Astrocyte of the spinal cord (primary cell): ENCODE measurements around the gene SLC12A8.

ENCODE experiments used
- DNase-seq: peaks from one replicate; pipeline ENCODE4 v3.0.0; 2011; ENCODE audit warnings: low read depth, low spot score
- H3K4me3 ChIP-seq: 2 replicates; pipeline ENCODE4 v1.5.1; 2011; ENCODE audit warnings: low read depth, mild to moderate bottlenecking, low read length, moderate library complexity
- in situ Hi-C: cut with HindIII; loops from 2 replicates; pipeline ENCODE4 v1.10.0; 2017; ENCODE audit warnings: low sequenced_read_pairs
- TF ChIP-seq, protein P1 (sequence below): IDR thresholded peaks from 2 replicates; pipeline ENCODE4 v1.5.1; 2012; ENCODE audit warnings: low read depth, mild to moderate bottlenecking, low read length, inconsistent platforms

SLC12A8 gene

DNA sequence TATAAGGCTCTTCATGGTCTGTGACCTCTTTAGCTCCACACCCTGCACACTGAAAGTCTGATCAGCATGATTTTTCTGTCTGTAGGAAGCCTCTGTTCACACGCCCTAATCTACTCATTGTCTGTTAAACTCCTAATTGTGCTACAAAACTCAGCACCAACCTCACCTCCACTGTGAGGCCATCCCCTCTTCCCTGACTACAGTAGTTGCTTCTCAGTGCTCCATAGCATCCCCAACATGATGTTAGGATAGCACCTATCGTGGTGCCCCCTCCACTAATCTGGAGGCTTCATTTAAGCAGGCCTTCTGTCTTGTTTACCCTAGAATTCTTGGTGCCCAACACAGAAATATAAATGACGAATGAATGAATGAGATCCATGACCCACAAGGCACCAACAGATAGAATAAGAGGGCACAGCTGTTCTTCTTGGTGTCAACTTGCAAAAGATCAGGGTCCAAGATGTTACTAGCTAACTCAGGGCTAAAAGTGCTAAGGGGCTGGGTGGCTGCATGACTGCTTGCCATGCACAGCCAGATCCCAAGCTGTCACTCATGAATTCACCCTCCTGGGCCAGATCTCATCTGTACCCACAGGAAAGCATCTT is 101.6 kb downstream of the SLC12A8 start:
- no peak overlapping the region for H3K4me3 ChIP-seq
- DNase-seq, result no peak
- in situ Hi-C loops, result no loop called here
- TF ChIP-seq, protein P1, sequence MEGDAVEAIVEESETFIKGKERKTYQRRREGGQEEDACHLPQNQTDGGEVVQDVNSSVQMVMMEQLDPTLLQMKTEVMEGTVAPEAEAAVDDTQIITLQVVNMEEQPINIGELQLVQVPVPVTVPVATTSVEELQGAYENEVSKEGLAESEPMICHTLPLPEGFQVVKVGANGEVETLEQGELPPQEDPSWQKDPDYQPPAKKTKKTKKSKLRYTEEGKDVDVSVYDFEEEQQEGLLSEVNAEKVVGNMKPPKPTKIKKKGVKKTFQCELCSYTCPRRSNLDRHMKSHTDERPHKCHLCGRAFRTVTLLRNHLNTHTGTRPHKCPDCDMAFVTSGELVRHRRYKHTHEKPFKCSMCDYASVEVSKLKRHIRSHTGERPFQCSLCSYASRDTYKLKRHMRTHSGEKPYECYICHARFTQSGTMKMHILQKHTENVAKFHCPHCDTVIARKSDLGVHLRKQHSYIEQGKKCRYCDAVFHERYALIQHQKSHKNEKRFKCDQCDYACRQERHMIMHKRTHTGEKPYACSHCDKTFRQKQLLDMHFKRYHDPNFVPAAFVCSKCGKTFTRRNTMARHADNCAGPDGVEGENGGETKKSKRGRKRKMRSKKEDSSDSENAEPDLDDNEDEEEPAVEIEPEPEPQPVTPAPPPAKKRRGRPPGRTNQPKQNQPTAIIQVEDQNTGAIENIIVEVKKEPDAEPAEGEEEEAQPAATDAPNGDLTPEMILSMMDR, result no peak

- peak; percentile 98 for DNase-seq
- TF ChIP-seq, protein P1, result no peak
- H3K4me3 ChIP-seq, result peak overlapping the region; percentile 24
- in situ Hi-C loops, result no loop called here
These were observed 102.3 kb downstream of the SLC12A8 start for GRCh38 chr3:125110016-125110875.

GRCh38 chr3:125109536-125109925 is 103.0 kb downstream of the SLC12A8 start:
- TF ChIP-seq, protein P1, result no peak
- in situ Hi-C loops, result no loop called here
- peak overlapping the region; percentile 24 for H3K4me3 ChIP-seq
- no peak for DNase-seq

DNA sequence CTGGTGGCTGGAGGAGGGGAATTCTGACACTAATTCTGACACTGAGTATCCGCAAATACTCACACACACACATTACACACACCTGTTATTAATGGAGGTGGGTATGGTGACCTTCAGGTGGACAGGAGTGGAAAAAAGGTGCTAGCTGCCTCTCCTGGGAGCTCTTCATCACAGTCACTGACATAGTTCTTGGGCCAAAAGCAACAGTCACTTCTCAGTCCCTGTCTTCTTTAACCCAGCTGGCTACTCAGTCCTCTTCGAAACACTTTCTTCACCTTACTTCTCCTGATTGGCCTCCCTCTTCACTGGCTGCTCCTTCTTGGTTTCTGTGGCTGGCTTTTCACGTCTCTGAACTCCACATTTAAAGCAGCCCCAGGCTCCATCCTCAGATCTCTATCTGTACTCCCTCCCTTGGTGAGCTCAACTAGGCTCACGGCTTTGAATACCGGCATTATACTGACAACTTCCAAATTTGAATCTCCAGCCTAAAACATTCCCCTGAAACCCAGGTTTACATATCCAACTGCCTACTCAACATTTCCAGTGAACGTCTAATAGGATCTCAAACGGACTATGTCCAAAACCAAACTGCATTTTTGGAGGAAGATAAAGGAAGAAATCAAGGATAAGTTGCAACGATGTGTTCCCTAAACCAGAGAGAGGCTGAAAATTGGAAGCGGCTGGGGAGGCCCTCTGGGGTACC is 103.6 kb downstream of the SLC12A8 start:
- H3K4me3 ChIP-seq, result peak overlapping the region; percentile 24
- in situ Hi-C loops, result no loop called here
- TF ChIP-seq, protein P1, result no peak
- DNase-seq, result no peak

- in situ Hi-C loops, result no loop called here
- TF ChIP-seq, protein P1, result no peak
- DNase-seq, result peak; percentile 86
- no peak overlapping the region for H3K4me3 ChIP-seq
These were observed 104.5 kb downstream of the SLC12A8 start for GRCh38 chr3:125107861-125108567.

DNA sequence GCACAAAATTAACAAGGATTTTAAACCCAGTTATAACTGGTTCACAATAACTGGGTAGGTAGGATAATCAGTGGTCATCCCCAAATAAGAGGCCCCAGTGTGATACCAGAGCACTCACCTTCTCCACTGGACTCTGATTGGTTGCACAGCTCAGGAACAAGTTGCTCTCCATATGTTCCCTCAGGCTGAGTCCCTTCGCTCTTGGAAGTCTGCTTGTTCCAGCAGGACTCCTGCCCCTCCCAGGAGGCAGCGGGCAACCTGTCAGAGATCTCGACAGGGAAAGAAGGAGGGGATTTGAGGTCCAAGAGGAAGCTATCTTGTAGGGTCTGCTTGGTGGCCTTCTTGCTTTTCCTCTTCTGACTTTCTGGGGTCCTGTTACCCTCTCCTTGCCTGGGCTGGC is 105.2 kb downstream of the SLC12A8 start:
- TF ChIP-seq, protein P1, result no peak
- H3K4me3 ChIP-seq, result no peak overlapping the region
- in situ Hi-C loops, result no loop called here
- DNase-seq, result no peak
